ENCODE data around the gene CCDC47. TPM values are rescaled to one million over a fixed set of nuclear protein-coding genes. Genes with fewer than 3 reads are reported as not detected.

CCDC47 gene
- total and polyA plus RNA-seq, 2 of the 13 experiments (the other 11 are each of a cell fraction or from before 2014, with no cell fraction given), result 59.3 to 99.5 TPM

DNA sequence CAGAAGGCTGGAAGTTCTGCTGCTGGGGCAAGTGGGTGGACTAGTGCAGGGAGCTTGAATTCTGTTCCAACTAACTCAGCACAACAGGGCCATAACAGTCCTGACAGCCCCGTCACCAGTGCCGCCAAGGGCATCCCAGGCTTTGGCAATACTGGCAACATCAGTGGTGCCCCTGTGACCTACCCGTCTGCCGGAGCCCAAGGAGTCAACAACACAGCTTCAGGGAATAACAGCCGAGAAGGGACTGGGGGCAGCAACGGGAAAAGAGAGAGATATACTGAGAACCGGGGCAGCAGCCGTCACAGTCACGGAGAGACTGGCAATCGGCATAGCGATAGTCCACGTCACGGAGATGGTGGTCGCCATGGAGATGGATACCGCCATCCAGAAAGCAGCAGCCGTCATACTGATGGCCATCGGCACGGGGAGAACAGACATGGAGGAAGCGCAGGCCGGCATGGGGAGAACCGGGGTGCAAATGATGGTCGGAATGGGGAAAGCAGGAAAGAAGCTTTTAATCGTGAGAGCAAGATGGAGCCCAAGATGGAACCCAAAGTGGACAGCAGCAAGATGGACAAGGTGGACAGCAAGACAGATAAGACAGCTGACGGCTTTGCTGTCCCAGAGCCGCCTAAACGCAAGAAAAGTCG is 44.5 kb upstream of the CCDC47 start (continued):
- TF ChIP-seq RBM22 (optimal IDR thresholded peaks at IDR 0.05; ENCODE audit: low read length), result peak; percentile 88
- TF ChIP-seq, protein P1, sequence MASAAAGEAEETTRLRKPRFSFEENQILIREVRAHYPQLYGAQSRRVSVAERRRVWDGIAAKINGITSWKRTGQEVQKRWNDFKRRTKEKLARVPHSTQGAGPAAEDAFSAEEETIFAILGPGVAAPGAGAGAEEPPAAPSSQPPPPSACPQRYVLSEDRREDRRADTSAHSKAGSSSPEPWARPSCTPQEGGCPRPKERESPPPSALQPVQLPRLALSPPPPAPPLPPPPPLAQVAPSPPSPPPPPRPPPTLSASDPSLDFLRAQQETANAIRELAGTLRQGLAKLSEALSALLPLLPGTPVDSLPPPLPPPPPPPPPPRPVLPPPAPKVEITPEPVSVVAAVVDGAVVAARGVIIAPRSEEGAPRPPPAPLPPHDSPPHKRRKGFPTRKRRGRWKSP (CRISPR knock-in tag; IDR thresholded peaks at IDR 0.05), result no peak
- peak; percentile 90 for TF ChIP-seq AGO2 (optimal IDR thresholded peaks at IDR 0.05; ENCODE audit: low read depth, low read length)
- TF ChIP-seq ZNF558 (CRISPR knock-in tag; IDR thresholded peaks at IDR 0.05; ENCODE audit: borderline replicate concordance), result 0 out of 2 replicates have a peak, but pooled peaks have one; percentile 22
- no peak for TF ChIP-seq ZNF292 (CRISPR knock-in tag; IDR thresholded peaks at IDR 0.05; ENCODE audit: borderline replicate concordance, low read depth)
- TF ChIP-seq ZBTB38 (CRISPR knock-in tag; IDR thresholded peaks at IDR 0.05), result peak; percentile 80
- TF ChIP-seq, protein P2, sequence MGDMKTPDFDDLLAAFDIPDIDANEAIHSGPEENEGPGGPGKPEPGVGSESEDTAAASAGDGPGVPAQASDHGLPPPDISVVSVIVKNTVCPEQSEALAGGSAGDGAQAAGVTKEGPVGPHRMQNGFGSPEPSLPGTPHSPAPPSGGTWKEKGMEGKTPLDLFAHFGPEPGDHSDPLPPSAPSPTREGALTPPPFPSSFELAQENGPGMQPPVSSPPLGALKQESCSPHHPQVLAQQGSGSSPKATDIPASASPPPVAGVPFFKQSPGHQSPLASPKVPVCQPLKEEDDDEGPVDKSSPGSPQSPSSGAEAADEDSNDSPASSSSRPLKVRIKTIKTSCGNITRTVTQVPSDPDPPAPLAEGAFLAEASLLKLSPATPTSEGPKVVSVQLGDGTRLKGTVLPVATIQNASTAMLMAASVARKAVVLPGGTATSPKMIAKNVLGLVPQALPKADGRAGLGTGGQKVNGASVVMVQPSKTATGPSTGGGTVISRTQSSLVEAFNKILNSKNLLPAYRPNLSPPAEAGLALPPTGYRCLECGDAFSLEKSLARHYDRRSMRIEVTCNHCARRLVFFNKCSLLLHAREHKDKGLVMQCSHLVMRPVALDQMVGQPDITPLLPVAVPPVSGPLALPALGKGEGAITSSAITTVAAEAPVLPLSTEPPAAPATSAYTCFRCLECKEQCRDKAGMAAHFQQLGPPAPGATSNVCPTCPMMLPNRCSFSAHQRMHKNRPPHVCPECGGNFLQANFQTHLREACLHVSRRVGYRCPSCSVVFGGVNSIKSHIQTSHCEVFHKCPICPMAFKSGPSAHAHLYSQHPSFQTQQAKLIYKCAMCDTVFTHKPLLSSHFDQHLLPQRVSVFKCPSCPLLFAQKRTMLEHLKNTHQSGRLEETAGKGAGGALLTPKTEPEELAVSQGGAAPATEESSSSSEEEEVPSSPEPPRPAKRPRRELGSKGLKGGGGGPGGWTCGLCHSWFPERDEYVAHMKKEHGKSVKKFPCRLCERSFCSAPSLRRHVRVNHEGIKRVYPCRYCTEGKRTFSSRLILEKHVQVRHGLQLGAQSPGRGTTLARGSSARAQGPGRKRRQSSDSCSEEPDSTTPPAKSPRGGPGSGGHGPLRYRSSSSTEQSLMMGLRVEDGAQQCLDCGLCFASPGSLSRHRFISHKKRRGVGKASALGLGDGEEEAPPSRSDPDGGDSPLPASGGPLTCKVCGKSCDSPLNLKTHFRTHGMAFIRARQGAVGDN (CRISPR knock-in tag; IDR thresholded peaks at IDR 0.05), result peak; percentile 25; the same call in 1 of the 2 replicates
- no peak for TF ChIP-seq SIX1 (CRISPR knock-in tag; IDR thresholded peaks at IDR 0.05; ENCODE audit: borderline replicate concordance)
- TF ChIP-seq, protein P3, sequence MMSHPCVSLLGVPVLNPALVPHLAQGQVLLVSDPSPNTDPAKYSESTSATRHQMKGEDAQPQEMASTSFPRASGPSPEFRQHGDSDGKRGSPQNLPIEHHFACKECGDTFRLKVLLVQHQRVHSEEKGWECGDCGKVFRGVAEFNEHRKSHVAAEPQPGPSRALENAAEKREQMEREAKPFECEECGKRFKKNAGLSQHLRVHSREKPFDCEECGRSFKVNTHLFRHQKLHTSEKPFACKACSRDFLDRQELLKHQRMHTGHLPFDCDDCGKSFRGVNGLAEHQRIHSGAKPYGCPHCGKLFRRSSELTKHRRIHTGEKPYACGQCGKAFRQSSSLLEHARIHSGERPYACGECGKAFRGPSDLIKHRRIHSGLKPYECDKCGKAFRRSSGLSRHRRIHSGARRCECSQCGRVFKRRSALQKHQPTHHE (CRISPR knock-in tag; IDR thresholded peaks at IDR 0.05; ENCODE audit: borderline replicate concordance), result no peak
- no peak for TF ChIP-seq GTF2F1 (IDR thresholded peaks at IDR 0.05; ENCODE audit: low read length)
- TF ChIP-seq ARHGAP35 (CRISPR knock-in tag; IDR thresholded peaks at IDR 0.05; ENCODE audit: borderline replicate concordance), result no peak
- no peak for TF ChIP-seq PHF21A (CRISPR knock-in tag; IDR thresholded peaks at IDR 0.05)
- no peak for TF ChIP-seq ZFP62 (CRISPR knock-in tag; IDR thresholded peaks at IDR 0.05)
